ENCODE measurements around the gene PEMT.

The PEMT gene

DNA sequence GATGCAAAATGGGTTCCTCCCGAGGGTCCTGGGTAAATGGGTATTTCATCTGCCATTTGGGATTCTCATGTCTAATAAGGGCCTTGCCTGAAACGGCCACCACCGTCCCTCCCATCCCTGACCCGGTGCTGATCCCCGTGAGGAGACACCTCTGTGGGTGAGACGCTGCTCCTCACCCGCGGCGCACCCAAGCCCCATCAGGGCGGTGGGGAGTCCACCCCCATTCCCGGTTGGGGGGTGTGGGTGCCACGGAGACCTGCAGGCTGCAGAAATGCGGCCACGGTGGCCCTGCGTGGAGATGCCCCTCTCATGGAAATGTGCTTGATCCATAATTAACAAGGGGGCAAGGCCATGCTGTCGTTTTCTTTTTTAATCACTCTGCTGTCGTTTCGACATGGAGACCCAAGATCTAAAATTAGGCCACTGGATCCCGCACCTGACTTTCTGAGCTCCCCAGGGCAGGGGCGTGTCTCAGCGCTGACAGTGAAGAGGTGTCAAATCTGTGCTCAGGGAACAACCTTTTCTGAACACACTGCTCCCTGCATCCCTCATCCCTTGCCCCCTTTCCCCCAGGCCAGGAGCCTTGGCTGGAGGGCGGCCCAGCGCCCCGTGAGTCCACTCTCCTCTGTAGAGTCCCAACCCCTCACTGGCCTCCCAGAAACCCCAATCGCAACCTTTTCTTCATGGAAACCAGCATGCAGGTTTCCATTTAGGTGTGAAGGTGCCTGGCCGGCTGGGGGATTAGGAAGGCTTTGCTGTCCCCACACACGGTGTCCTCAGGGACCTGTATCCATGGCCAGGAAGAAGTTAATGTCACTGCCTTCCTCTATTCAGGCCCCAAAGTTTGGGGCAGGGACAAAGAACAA is 38.9 kb downstream of the PEMT start:
- DNase-seq = no peak

DNA sequence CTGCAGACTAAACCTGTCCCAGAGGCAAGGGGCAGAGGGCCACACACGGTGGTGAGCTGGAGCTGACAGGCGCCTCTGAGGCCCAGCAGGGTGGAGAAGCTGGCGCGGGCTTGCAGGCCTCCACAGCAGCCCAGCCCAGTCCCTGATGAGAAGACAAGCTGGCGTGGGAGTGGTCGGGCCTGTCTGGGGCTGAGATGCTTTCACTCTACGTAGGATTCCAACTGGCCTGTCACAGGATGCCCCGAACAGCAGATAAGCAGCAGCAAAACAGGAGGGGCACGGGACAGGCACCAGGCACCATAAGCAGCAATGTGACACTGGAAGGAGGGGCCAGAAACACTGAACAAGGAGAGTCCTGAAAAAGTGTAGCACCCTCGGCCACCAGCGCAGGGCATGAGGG is 40.1 kb downstream of the PEMT start:
- no peak for DNase-seq

GRCh38 chr17:17549732-17550366 is 41.7 kb downstream of the PEMT start:
- DNase-seq = no peak

- DNase-seq = no peak
These were observed 43.5 kb downstream of the PEMT start for GRCh38 chr17:17548044-17548443.

DNA sequence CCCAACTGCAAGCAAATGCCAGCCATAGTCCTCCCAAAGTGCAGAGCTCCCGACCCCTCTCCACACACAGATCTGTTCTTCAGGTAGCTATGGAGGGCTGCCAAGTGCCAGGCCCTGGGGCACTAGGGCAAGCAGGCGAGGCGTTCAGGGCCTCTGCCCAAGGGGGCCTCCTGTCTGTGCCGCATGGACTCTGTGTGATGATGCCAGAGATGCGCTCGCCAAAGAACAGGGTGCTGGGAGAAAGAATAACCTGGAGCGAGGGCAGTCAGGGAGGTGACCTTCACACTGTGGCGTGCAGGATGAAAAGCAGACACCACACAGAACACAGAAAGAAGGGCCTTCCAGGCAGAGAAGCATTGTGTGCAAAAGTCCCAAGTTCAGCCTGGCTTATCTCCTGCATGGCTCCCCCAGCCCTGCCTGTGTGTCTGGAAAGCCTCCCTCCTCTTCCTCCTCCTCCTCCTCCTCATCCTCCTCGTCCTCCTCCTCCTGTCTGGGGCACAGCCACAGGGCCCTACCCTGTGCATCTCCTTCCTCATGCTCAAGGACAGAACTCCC is 44.2 kb downstream of the PEMT start:
- DNase-seq = no peak

DNA sequence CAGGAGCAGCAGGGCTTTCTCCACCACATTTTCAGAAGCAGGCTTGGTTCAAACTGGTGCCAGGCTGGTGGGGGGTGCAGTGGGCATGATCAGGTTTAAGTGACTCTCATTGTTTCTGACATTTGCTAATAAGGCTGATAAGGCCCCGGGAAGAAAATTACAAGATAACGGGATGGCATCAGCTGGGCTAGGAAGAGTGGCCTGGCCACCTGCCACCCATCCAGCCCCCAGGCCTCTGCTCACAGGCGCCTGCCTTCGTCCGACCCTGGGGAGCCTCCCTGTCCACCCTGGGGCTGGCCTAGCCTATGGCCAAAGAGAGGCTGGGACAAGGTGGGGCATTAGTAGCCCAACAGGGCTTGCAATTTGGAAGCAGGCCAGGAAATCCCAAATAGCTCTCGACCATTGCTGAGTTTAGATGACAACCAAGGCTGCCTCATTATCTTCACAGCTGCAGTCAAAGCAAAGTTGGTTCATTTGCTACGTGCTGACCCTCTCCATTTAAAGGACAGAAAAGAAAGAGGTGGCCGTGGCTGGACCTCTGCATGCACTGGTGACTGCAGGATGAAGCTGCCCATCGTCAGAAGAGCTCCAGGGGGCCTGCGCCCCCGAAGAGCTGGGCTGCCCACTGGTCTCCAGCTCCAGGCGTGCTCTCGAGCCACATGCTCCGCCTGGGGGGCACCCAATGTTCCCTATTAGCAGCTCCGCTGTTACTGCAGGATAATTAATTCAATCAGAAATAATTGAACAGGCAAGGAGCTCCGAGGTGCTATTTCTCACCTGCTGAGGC is 44.9 kb downstream of the PEMT start:
- no peak for DNase-seq

DNA sequence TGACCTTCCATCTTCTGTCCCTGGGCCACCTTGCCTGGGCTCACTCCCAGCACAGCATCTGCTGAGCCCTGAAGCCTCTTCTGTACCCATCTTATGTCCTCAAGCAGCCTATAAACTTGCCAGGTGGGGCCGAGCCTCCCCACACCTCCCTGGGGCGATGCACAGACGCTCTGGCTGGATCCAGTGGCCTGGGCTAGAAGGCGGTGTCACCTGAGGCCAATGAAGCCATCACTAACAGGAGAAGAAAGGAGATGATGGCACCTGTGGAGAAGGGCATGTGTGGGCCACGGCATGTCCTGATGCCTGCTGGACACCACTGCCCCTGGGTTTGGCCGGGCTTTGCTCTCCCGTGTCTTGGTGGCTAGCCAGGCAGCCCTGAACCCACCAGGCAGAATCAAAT is 45.5 kb downstream of the PEMT start:
- DNase-seq = no peak

DNA sequence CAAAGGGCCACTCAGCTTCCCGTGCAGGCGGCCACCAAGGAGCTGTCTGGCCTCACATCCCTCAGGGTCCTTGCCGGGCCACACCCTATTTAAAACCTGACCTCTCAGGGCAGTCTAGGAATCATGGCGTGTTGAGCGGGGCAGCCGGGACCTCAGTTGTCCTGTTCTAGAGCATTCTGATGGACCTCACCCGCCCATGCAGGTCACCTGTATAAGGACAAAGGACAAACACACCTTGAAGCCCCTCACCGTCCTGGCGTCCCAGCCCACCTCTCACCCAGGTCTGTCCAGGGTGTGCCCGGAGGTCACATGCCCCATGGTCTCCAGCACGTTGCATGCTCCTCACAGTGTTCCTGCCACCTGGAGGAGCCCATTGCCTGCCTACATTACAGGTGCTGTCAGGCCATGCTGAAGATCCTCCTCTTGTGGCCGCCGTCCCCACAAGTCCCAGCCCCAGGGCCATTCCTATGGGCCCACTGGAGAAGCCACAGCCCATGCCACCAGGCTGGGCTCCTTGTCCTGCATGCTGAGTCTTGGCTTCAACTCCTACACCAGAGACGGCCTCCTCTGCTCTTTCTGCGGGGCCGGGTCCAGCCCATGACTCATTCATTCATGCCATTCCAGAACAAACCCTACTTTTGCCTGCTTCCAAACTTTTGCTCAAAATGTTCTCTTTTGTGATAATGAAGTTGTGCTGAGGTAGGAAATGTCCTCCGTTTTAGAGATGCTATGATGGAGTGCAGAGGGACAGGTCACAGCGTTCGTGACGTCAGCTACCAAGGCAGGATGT is 46.3 kb downstream of the PEMT start:
- no peak for DNase-seq

DNA sequence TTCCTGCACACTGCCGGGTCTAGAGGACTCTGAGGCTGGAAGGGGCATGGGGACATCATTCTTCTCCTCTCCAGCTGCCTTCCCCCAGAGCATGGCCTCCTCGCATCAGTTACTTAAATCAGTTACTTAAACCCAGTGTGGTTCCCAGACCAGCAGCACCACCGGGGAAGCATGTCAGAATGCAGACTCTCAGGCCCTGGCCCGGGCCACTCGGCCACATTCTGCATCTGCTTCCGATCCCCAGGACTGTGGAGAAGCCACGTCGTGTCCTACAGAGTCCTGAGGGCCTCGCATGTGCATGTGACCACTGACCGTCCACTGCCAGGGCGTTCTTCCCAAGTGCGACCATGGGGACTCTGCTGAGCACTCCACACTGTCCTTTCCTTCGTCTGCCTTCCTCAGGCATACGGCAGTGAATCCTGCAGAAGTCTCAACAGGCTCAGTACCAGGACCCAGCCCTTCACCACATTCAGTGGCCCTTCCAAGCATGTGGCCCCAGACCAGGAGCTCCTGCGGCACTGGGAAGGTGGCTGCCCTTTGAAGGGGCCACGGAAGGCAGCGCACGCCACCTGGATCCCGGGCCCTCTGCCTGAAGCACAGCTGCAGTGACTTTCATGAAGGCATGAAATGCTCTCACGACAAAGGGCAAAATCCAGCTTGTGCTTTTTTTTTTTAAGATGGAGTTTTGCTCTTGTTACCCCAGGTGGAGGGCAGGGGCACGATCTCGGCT is 48.4 kb downstream of the PEMT start:
- DNase-seq = no peak

- DNase-seq = no peak
These were observed 49.9 kb downstream of the PEMT start for GRCh38 chr17:17541640-17542001.

DNA sequence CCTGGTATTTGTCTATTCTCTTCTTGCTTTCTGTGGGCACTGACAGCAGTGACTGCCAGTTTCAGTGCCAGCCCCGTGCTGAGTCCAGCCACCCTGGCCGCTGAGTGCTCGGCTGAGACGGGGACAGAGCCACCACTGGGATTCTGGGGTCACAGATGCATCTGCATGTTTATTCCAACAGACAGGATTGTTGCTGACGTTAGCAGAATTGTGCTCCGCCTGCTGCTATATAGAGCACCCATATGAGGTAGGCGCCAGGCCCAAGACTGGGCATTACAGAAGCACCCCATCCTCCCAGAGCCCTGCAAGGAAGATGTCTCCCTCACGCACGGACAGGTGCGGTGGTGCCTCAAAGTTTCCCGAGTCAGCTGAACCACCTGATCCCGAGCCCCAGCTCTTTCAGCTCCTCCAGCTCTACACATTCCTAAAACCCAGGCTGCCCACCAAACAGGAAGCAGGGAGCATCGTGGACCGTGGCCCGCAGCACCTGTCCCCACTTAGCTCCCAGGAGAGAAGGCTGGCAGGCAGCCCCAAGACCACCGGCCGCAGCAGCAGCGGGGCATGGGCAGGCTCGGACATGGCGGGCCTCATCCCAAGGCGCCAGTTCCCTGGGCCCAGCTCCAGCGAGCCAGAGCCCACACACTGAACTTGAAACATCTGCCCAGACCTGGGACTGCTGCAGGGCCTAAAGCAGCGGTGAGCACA is 50.4 kb downstream of the PEMT start:
- DNase-seq = no peak

DNA sequence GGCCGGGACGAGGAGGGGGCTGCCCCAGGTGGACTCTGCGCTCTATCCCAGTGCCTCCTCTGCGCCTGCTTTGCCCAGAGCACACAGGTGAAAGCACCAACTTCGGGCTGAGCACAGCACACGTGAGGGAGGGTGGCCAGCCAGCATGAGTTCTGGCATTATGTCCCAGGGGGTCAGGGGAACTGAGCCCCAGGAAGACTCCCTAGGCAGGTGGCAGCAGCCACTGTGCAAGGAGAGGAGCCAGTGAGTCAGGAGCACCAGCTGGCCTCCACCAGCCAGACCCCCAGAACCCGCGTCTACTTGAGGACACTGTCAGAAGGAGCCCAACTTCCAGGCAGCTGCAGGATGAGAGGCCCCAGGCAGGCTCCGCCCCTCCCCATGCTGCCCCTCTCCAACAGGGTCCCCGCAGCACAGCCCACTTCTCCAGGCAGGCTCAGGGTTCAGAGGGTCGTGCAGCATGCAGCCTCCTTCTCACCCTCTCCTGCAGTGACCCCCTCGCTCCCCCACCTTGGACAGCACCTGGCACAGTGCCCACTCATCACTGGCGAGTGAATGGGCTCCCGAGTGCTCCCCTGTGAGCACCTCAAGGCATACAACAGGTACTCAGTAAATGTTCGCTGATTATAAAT is 51.1 kb downstream of the PEMT start:
- no peak for DNase-seq

GRCh38 chr17:17539591-17539990 is 51.9 kb downstream of the PEMT start:
- DNase-seq = no peak

DNA sequence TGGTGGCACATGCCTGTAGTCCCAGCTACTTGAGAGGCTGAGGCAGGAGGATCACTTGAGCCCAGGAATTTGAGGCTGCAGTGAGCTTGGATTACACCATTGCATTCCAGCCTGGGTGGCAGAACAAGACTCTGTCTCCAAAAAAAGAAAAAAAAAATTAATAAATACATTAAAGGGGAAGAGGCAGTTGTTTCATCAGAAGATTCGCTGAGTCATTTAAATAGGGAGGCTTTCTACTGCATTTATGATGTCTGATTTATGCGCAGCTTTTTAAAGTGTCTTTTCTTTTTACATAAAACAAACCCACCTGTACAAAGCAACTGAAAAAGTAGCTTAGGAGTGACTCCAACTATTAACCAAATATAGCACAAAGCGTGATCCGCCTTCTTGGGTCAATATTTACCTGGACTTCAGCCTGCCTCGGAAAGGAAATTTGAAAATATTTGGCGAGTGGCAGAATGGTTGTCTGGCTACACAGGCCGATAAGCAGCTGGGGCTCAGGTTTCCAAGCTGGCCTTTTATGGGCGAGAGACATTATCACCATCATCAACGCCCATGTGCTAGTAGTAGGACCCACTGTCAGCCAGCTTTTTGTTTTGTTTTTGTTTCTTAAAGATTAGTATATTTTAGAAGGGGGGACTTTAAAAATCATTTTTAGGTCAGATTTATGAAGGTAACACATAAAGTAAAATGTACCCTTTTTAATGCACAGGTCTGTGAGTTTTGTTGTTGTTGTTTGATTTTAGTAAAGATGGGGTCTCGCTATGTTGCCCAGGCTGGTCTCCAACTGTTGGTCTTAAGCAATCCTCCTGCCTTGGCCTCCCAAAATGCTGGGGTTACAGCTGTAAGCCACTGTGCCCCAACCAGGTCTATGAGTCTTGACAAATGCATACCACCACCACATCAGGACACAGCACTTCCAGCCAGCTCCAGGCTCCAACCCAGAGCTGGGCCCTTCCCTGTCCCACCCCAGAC is 52.8 kb downstream of the PEMT start:
- DNase-seq = no peak

GRCh38 chr17:17537311-17538099 is 54.0 kb downstream of the PEMT start:
- DNase-seq = no peak

GRCh38 chr17:17536702-17537101 is 54.8 kb downstream of the PEMT start:
- no peak for DNase-seq

DNA sequence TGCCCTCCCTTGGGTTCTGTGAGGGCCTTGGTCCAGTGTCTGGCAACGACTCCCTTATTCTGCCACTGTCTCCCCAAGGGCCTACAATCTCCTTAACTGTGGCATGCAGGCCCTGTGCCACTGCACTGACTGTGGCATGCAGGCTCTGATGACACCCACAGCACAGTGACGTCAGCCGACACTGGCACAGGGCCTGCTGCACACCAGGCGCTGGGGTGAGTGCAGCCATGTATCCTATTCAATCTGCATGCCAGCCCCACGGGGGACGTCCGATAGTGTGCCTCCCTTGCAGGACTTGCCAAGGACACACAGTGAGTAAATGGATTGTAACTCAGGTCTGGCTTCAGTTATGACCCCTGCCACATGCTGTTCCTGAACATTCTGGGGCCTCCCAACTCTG is 55.6 kb downstream of the PEMT start:
- no peak for DNase-seq

DNA sequence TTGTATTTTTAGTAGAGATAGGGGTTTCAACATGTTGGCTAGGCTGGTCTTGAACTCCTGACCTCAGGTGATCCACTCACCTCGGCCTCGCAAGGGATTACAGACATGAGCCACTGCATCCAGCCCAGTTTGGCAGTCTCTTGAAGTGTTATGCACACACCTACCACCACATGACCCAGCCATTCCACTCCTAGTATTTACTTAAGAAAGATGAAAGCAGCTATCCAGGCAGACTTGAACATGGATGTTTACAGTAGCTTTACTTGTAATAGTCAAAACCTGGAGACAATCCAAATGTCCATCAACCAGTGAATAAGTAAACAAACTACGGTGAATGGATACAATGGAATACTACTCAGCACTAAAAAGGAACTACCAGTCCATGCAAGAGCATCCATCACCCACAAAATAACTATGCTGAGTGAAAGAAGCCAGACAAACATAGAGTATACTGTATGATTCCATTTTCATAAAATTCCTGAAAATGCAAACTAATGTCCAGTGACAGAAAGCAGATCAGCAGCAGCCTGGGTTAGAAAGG is 57.5 kb downstream of the PEMT start:
- DNase-seq = no peak
